Measurements from ENCODE around the gene FRK. TPM values are rescaled to one million over a fixed set of nuclear protein-coding genes. Genes with fewer than 3 reads are reported as not detected.
"Not testable (repeated sequence)": the region's sequence is repeated elsewhere in the genome, so short reads cannot be mapped to it uniquely, and the experiment has no call there.

The FRK gene
- polyA plus RNA-seq, 1 donor from 2014 or later, result 0.04 TPM

DNA sequence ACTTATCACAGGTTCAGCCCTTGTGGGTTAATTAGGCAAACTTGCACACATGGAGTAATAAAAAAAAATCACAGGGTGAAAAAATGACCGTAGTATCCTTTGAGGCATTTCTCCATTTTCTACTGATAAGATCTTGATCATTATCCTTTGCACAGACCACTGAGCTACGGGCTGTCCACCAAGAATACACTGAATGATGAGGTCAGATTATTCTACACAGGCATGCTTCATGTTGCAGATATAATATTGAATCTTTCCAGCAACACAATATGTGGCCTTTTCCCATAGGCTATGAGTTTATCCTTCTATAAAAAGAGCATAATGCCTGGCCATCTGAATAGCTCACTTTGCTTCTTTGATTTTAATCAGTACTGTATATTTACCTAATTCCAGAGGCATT is 168.9 kb downstream of the FRK start:
- peaks cover 0 to 2% (median 0%) of the 10 kb centered on the region in 3 donors for H3K4me1 Mint-ChIP-seq

GRCh38 chr6:115891111-115891669 is 169.5 kb downstream of the FRK start:
- H3K9me3 Mint-ChIP-seq, result no peaks in the 10 kb centered on the region
- H3K36me3 Mint-ChIP-seq, result no peaks in the 10 kb centered on the region
- no peak overlapping the region for H3K4me3 Mint-ChIP-seq
- H3K4me1 Mint-ChIP-seq, result peaks cover 0 to 2% (median 0%) of the 10 kb centered on the region in 3 donors
- no peak overlapping the region for H3K27ac Mint-ChIP-seq
- no peaks in the 10 kb centered on the region for H3K27me3 Mint-ChIP-seq

More for the DNA sequence above, 168.9 kb downstream of the FRK start:
- Mint-ChIP-seq H3K9me3 (no peaks in the 10 kb centered on the region), H3K36me3 (no peaks in the 10 kb centered on the region), H3K27ac (no peak overlapping the region), H3K27me3 (no peaks in the 10 kb centered on the region), H3K4me3 (no peak overlapping the region)

- no peaks in the 10 kb centered on the region for H3K36me3 Mint-ChIP-seq
- H3K27me3 Mint-ChIP-seq, result no peaks in the 10 kb centered on the region
- H3K4me3 Mint-ChIP-seq, result no peak overlapping the region
- no peaks in the 10 kb centered on the region for H3K9me3 Mint-ChIP-seq
- peaks cover 0 to 2% (median 0%) of the 10 kb centered on the region in 3 donors for H3K4me1 Mint-ChIP-seq
- H3K27ac Mint-ChIP-seq, result no peak overlapping the region
These were observed 170.5 kb downstream of the FRK start for GRCh38 chr6:115890238-115890637.

GRCh38 chr6:115888687-115889470 is 171.8 kb downstream of the FRK start:
- H3K27me3 Mint-ChIP-seq, H3K4me1 Mint-ChIP-seq, H3K27ac Mint-ChIP-seq, H3K4me3 Mint-ChIP-seq, H3K36me3 Mint-ChIP-seq, H3K9me3 Mint-ChIP-seq: not testable (repeated sequence)

- Mint-ChIP-seq H3K27me3 (no peaks in the 10 kb centered on the region), H3K36me3 (no peaks in the 10 kb centered on the region), H3K27ac (no peak overlapping the region), H3K4me3 (no peak overlapping the region), H3K9me3 (no peaks in the 10 kb centered on the region), H3K4me1 (peaks cover 0 to 2% (median 0%) of the 10 kb centered on the region in 3 donors)
These were observed 172.8 kb downstream of the FRK start for GRCh38 chr6:115887891-115888290.

GRCh38 chr6:115885636-115886366 is 174.9 kb downstream of the FRK start:
- Mint-ChIP-seq H3K4me3 (no peak overlapping the region), H3K27me3 (no peaks in the 10 kb centered on the region), H3K9me3 (no peaks in the 10 kb centered on the region), H3K4me1 (peaks cover 0 to 2% (median 0%) of the 10 kb centered on the region in 3 donors), H3K27ac (no peak overlapping the region), H3K36me3 (no peaks in the 10 kb centered on the region)

DNA sequence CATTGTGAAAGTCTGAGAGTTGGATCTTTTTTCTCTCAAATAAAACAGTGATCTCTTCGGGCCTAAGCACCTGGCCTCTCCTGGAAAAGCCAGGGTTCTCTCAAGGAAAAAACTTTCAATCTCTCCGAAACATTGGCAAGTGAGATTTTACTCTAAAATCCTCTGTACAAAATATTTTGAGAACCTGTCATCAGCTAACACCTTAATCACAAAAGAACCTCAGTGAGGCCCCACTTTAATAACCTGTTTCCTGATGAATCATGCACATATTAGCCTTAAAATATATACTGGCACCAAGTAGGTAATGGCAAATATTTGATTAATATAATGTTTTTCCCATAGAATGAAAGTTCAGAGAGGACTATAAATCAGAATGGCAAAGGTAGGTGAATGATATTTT is 177.9 kb downstream of the FRK start:
- Mint-ChIP-seq H3K27ac (no peak overlapping the region), H3K27me3 (no peaks in the 10 kb centered on the region), H3K9me3 (no peaks in the 10 kb centered on the region), H3K4me3 (no peak overlapping the region), H3K36me3 (no peaks in the 10 kb centered on the region), H3K4me1 (no peaks in the 10 kb centered on the region)

DNA sequence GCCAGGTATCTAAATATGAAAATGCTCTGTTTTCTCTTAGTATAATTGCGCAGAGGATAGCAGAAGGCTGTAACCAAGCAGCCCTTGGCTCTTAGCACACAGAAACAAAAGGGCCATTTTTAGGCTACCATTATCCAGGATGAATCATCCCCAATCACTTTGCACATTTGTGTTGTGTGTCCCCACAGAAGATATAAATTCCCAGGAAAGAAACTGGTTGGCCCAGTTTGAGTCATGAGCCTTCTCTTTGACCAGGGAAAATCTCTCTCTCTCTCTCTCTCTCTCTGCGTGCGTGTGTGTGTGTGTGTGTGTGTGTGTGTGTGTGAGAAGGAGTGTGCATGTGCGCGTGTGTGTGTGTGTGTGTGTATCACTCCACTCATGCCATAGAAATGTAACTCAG is 178.5 kb downstream of the FRK start:
- Mint-ChIP-seq H3K4me1 (no peaks in the 10 kb centered on the region), H3K4me3 (no peak overlapping the region), H3K36me3 (no peaks in the 10 kb centered on the region), H3K27me3 (no peaks in the 10 kb centered on the region), H3K27ac (no peak overlapping the region), H3K9me3 (no peaks in the 10 kb centered on the region)

Other genes with a start within 250 kb of the FRK start
- 83.2 TPM for gene NT5DC1, start 40.0 kb upstream of the FRK start, polyA plus RNA-seq
- 0.36 TPM for gene COL10A1, start 65.2 kb upstream of the FRK start, polyA plus RNA-seq
- 9.8 TPM for gene TSPYL4, start 193.2 kb upstream of the FRK start, polyA plus RNA-seq
- 62.8 TPM for gene TSPYL1, start 219.0 kb upstream of the FRK start, polyA plus RNA-seq

Data from IgD-negative memory B cell (primary cell).